Esophagus mucosa (tissue), 1 donor: ENCODE results near the gene GPR150. TPM values are rescaled to one million over a fixed set of nuclear protein-coding genes. Genes with fewer than 3 reads are reported as not detected.

Experiments used
- ATAC-seq: fragments of 200-7000 bp; cut with Tn5 transposase; one replicate; pipeline ENCODE4 v1.9.1; 2020
- total RNA-seq: library from RNA; stranded (reverse); gene quantifications from one replicate; pipeline ENCODE4 v1.2.4, GENCODE V29; 2023
- donor health status: DM: yes; HTN: yes; CAD: no.

GPR150 gene
- total RNA-seq, 1 donor from 2014 or later: not detected

GRCh38 chr5:95652849-95653248 is 33.0 kb downstream of the GPR150 start:
- no peak for ATAC-seq

- no peak for ATAC-seq
Observed at GRCh38 chr5:95654196-95654595, 34.3 kb downstream of the GPR150 start.

- ATAC-seq: no peak
Observed at GRCh38 chr5:95655575-95655974, 35.7 kb downstream of the GPR150 start.

DNA sequence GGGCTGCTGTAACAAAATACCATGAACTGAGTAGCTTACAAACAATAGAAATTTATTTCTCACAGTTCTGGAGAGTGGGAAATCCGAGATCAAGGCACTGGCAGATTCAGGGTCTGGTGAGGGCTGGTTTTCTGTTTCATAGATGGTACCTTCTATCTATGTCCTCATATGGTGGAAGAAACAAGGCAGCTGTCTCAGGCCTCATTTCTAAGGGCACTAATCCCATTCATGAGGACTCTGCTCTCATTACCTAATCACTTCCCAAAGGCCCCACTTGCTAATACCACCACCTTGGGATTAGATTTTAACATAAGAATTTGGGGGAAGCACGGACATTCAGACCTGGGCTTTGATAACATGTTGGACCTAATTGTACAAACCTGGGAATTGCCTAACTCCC is 40.2 kb downstream of the GPR150 start:
- ATAC-seq: no peak

DNA sequence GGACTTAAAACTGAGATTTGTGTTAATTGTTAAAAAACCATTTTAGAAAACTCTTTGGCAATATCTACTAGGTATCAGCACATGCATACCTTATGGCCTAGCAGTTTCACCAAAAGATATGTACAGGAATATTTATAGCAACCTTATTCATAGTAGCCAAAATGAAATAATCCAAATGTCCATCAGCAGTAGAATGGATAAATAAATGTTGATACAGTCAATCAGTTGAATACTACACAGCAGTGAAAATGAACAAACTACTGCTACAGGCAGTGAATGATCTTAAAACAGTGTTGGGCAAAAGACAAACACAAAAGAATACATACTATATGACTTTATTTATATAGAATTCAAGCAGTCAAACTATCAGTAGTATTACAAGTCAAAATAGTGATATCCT is 43.1 kb downstream of the GPR150 start:
- ATAC-seq: no peak

DNA sequence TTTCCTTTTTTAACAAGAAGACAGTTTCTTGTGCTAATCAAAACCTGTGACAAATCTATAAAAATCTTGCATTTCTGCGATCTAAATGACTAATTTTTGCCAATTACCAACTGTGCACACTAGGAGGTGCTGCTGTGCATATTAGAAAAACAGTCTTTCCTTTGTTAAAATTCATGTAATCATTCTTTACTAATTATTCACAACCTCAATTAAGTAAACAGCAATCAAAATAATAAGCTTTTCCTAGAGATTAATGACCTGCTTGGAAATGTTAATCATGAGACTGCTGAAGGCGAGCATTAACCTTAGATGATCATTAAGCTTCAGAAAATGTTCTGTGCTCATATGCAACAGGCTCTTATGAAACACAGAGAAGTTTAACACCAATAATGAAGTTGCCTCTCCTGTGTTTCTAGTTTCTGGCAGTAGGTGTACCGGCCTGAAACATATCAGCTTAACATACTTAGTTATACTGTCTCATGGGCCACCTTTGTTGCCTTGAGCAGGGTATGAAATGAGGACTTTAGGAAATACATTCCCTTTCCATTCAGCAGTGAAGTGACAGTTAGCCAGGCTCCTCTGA is 44.4 kb downstream of the GPR150 start:
- peak; percentile 56 for ATAC-seq

GRCh38 chr5:95667061-95667618 is 47.3 kb downstream of the GPR150 start:
- ATAC-seq: no peak

GRCh38 chr5:95667678-95668077 is 47.8 kb downstream of the GPR150 start:
- no peak for ATAC-seq

- no peak for ATAC-seq
Observed at GRCh38 chr5:95668216-95668615, 48.3 kb downstream of the GPR150 start.

DNA sequence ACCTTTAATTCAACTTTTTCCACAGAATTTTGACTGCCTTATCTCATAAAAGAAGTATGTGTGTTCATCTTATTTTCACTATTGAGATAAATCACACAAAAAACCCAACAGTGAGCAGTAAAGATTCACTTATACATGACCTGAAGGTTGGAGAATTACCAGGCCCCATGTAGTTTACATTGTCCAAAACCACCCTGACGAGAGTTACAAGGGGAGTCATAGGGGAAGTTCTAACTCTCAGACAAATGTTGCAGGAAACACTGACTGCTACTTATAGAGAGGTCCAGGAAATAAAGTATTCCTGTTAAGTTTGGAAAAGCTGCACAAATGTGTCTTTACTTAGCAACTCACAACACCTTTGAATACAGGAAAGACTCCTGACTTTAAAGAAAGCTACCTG is 48.8 kb downstream of the GPR150 start:
- ATAC-seq: no peak

DNA sequence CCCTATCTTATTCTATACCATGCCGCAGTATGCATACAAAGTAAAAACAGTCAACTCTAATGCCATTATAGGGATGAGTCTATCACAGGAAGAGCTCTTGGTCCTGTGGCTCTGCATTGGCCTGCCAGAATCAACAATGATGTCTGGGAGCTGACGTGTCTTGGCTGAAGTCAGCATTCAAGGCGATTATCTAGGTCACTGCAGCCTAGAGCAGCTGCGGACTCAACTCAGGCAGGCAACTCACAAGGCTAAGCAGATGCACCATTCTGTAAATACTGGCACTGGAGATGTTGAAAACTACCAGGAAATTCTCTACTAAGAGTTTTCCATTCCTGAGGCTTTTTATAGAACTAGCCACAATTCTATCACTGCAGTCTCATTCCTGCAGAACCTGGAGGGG is 49.7 kb downstream of the GPR150 start:
- ATAC-seq: no peak

- ATAC-seq: no peak
Observed at GRCh38 chr5:95669985-95670384, 50.1 kb downstream of the GPR150 start.

GRCh38 chr5:95670568-95670967 is 50.7 kb downstream of the GPR150 start:
- no peak for ATAC-seq

Other genes starting within 250 kb of the GPR150 start
- not detected for gene FAM81B, start 228.7 kb upstream of the GPR150 start, total RNA-seq
- 43.2 TPM for gene SKIC3, start 65.1 kb upstream of the GPR150 start, total RNA-seq
- gene ARSK, start 65.0 kb upstream of the GPR150 start, total RNA-seq: 2.2 TPM
- gene RFESD, start 26.7 kb downstream of the GPR150 start, total RNA-seq: 1.5 TPM
- gene SPATA9, start 62.9 kb downstream of the GPR150 start, total RNA-seq: not detected
- gene RHOBTB3, start 111.2 kb downstream of the GPR150 start, total RNA-seq: 3.6 TPM
- gene GLRX, start 202.6 kb downstream of the GPR150 start, total RNA-seq: 3.2 TPM